RWPE2 (cell line): ENCODE data around the gene MBNL2.

Source experiments
- ATAC-seq: fragments of 200-7000 bp; cut with Tn5 transposase; 3 replicates; pipeline ENCODE4 v1.9.1; 2021; ENCODE audit warnings: low read depth
- DNase-seq: peaks from one replicate; pipeline ENCODE4 v3.0.0-alpha.2; 2020; ENCODE audit warnings: low spot score
- H3K27ac ChIP-seq: fragments of 450-650 bp; 2 replicates; pipeline ENCODE4 v1.5.1; 2017; ENCODE audit warnings: mild to moderate bottlenecking; ENCODE audit not compliant: poor library complexity, severe bottlenecking
- H3K27me3 ChIP-seq: fragments of 250-450 bp; sonication (Bioruptor Pico); 2 replicates; pipeline ENCODE4 v1.5.1; 2021; ENCODE audit warnings: mild to moderate bottlenecking, moderate library complexity; ENCODE audit not compliant: insufficient read depth, poor library complexity, severe bottlenecking
- H3K36me3 ChIP-seq: fragments of 250-450 bp; sonication (Bioruptor Pico); 2 replicates; pipeline ENCODE4 v1.5.1; 2020; ENCODE audit warnings: low read depth, mild to moderate bottlenecking, moderate library complexity
- H3K4me1 ChIP-seq: fragments of 250-450 bp; sonication (Bioruptor Pico); 2 replicates; pipeline ENCODE4 v1.5.1; 2021; ENCODE audit warnings: mild to moderate bottlenecking, moderate library complexity; ENCODE audit not compliant: insufficient read depth, poor library complexity, severe bottlenecking
- H3K4me3 ChIP-seq: fragments of 250-450 bp; sonication (Bioruptor Pico); 2 replicates; pipeline ENCODE4 v1.5.1; 2021; ENCODE audit warnings: mild to moderate bottlenecking, moderate library complexity; ENCODE audit not compliant: severe bottlenecking
- H3K9me3 ChIP-seq: fragments of 250-450 bp; sonication (Bioruptor Pico); 2 replicates; pipeline ENCODE4 v1.5.1; 2021; ENCODE audit warnings: mild to moderate bottlenecking, moderate library complexity; ENCODE audit not compliant: severe bottlenecking
- CTCF ChIP-seq: fragments of 450-650 bp; IDR thresholded peaks from one replicate; pipeline ENCODE4 v1.5.1; 2017; ENCODE audit warnings: mild to moderate bottlenecking, moderate library complexity; ENCODE audit not compliant: poor library complexity, severe bottlenecking

The MBNL2 gene

GRCh38 chr13:97241761-97242160 lies 19.6 kb downstream of the MBNL2 start:
- no peak for ATAC-seq
- Histone ChIP-seq H3K36me3 (peaks cover 8% of the 10 kb centered on the region; the same call in 1 of the 2 replicates), H3K4me3 (no peak overlapping the region), H3K9me3 (no peaks in the 10 kb centered on the region), H3K27me3 (no peaks in the 10 kb centered on the region), H3K4me1 (no peaks in the 10 kb centered on the region), H3K27ac (no peak overlapping the region)
- no peak for DNase-seq
- TF ChIP-seq CTCF = no peak

GRCh38 chr13:97242755-97243497 lies 20.8 kb downstream of the MBNL2 start:
- Histone ChIP-seq H3K4me1 (no peaks in the 10 kb centered on the region), H3K27ac (no peak overlapping the region), H3K9me3 (no peaks in the 10 kb centered on the region), H3K4me3 (no peak overlapping the region), H3K27me3 (no peaks in the 10 kb centered on the region), H3K36me3 (peaks cover 8% of the 10 kb centered on the region; the same call in 1 of the 2 replicates)
- ATAC-seq (no peak), DNase-seq (no peak)
- TF ChIP-seq CTCF = no peak

- H3K9me3 ChIP-seq = no peaks in the 10 kb centered on the region
- no peak for DNase-seq
- H3K4me1 ChIP-seq = peaks cover 6% of the 10 kb centered on the region
- no peak for ATAC-seq
- H3K27me3 ChIP-seq = no peaks in the 10 kb centered on the region
- peaks cover 6% of the 10 kb centered on the region; the same call in 1 of the 2 replicates for H3K36me3 ChIP-seq
- H3K27ac ChIP-seq = no peak overlapping the region
- H3K4me3 ChIP-seq = no peak overlapping the region
- TF ChIP-seq CTCF = no peak
Observed at GRCh38 chr13:97243915-97244781, 22.0 kb downstream of the MBNL2 start.

GRCh38 chr13:97245011-97245410 lies 22.9 kb downstream of the MBNL2 start:
- no peaks in the 10 kb centered on the region for H3K9me3 ChIP-seq
- no peak overlapping the region for H3K4me3 ChIP-seq
- DNase-seq (no peak), ATAC-seq (no peak)
- no peak for TF ChIP-seq CTCF
- H3K36me3 ChIP-seq = peaks cover 5% of the 10 kb centered on the region; the same call in 1 of the 2 replicates
- H3K27ac ChIP-seq = no peak overlapping the region
- peaks cover 13% of the 10 kb centered on the region for H3K4me1 ChIP-seq
- no peaks in the 10 kb centered on the region for H3K27me3 ChIP-seq
